HG03175 (cell line): ENCODE data around the gene PLEKHN1.

Experiments
- ATAC-seq: cut with Tn5 transposase; IDR thresholded peaks from one replicate; pipeline ENCODE4 v1.9.1; 2021; ENCODE audit warnings: mild to moderate bottlenecking, moderate library complexity; ENCODE audit not compliant: unreplicated experiment

PLEKHN1 gene

GRCh38 chr1:929712-930632 lies 36.3 kb upstream of the PLEKHN1 start:
- ATAC-seq, result no peak

- no peak for ATAC-seq
These were observed 35.6 kb upstream of the PLEKHN1 start for GRCh38 chr1:930633-931138.

- ATAC-seq, result no peak
These were observed 34.7 kb upstream of the PLEKHN1 start for GRCh38 chr1:931380-932172.

- ATAC-seq, result no peak
These were observed 34.1 kb upstream of the PLEKHN1 start for GRCh38 chr1:932173-932510.

GRCh38 chr1:932776-933602 lies 33.3 kb upstream of the PLEKHN1 start:
- ATAC-seq, result no peak

- no peak for ATAC-seq
These were observed 32.7 kb upstream of the PLEKHN1 start for GRCh38 chr1:933603-933940.

GRCh38 chr1:934991-935750 lies 31.1 kb upstream of the PLEKHN1 start:
- no peak for ATAC-seq

GRCh38 chr1:935751-936231 lies 30.5 kb upstream of the PLEKHN1 start:
- ATAC-seq, result no peak

GRCh38 chr1:936348-937264 lies 29.7 kb upstream of the PLEKHN1 start:
- ATAC-seq, result no peak

- no peak for ATAC-seq
These were observed 28.8 kb upstream of the PLEKHN1 start for GRCh38 chr1:937521-937920.

GRCh38 chr1:938088-938683 lies 28.1 kb upstream of the PLEKHN1 start:
- no peak for ATAC-seq

- ATAC-seq, result no peak
These were observed 27.4 kb upstream of the PLEKHN1 start for GRCh38 chr1:938711-939489.

- no peak for ATAC-seq
These were observed 26.7 kb upstream of the PLEKHN1 start for GRCh38 chr1:939511-940106.

- ATAC-seq, result no peak
These were observed 25.9 kb upstream of the PLEKHN1 start for GRCh38 chr1:940107-941014.

GRCh38 chr1:941015-941587 lies 25.2 kb upstream of the PLEKHN1 start:
- ATAC-seq, result no peak
